Measurements from ENCODE around the gene LDLRAD4.

GRCh38 chr18:13429016-13429415 lies 210.5 kb downstream of the LDLRAD4 start:
- TF ChIP-seq CTCF (IDR thresholded peaks at IDR 0.05) = no peak
- TF ChIP-seq POLR2A (IDR thresholded peaks at IDR 0.05) = no peak
